ENCODE results near the gene NTNG2.
"Not testable (repeated sequence)": the region's sequence is repeated elsewhere in the genome, so short reads cannot be mapped to it uniquely, and the experiment has no call there.

The NTNG2 gene

GRCh38 chr9:132269704-132270516 is 108.1 kb downstream of the NTNG2 start:
- not testable (repeated sequence) for FAIRE-seq

GRCh38 chr9:132274861-132275260 is 113.0 kb downstream of the NTNG2 start:
- no peak for FAIRE-seq

- no peak for FAIRE-seq
Observed at GRCh38 chr9:132283165-132283564, 121.3 kb downstream of the NTNG2 start.

- FAIRE-seq = no peak
Observed at GRCh38 chr9:132283863-132284262, 122.0 kb downstream of the NTNG2 start.

GRCh38 chr9:132287256-132287760 is 125.5 kb downstream of the NTNG2 start:
- FAIRE-seq = no peak

GRCh38 chr9:132288361-132288760 is 126.5 kb downstream of the NTNG2 start:
- FAIRE-seq = no peak

- no peak for FAIRE-seq
Observed at GRCh38 chr9:132288966-132289365, 127.1 kb downstream of the NTNG2 start.

GRCh38 chr9:132293145-132293721 is 131.4 kb downstream of the NTNG2 start:
- FAIRE-seq = no peak
